Right lobe of liver (tissue), 4 donors: ENCODE results near the gene ATP4A.

ENCODE experiments used
- CTCF ChIP-seq, 4 donors: fragments of 200-600 bp in 3 of 4; fragments of 450-650 bp in 1 of 4; IDR thresholded peaks; one replicate each; pipeline versions ENCODE4 v1.5.1 to v1.8.0; 2016 to 2022; ENCODE audit warnings: antibody characterized with exemption in 4 of 4, mild to moderate bottlenecking in 2 of 4
- POLR2A ChIP-seq: fragments of 450-650 bp; IDR thresholded peaks from one replicate; pipeline ENCODE4 v1.6.1; 2017; ENCODE audit warnings: antibody characterized with exemption, mild to moderate bottlenecking
- donor health status: DM: no; HTN: no; CAD: no.
- donor health status: DM: no; HTN: no; CAD: no.
- donor health status: DM: no; HTN: yes; CAD: no.

GRCh38 chr19:35554076-35554475, 9.4 kb downstream of the ATP4A start:
- TF ChIP-seq CTCF (IDR thresholded peaks at IDR 0.05) (no peak), POLR2A (no peak)
